Testis (tissue), 2 donors: ENCODE data around the gene ACAA2.

Experiments
- POLR2A ChIP-seq: fragments of 450-650 bp; IDR thresholded peaks from one replicate; pipeline ENCODE4 v1.6.1; 2017; ENCODE audit warnings: antibody characterized with exemption, mild to moderate bottlenecking, moderate library complexity
- TF ChIP-seq, protein P1 (sequence below), 3 experiments: fragments of 450-650 bp in 2 of 3; fragments of 200-600 bp in 1 of 3; sonication (generic) in 1 of 3; IDR thresholded peaks; one replicate each; pipeline ENCODE4 v1.5.1; 2016 to 2019; ENCODE audit warnings: antibody characterized with exemption in 3 of 3, mild to moderate bottlenecking in 2 of 3, moderate library complexity in 1 of 3

DNA sequence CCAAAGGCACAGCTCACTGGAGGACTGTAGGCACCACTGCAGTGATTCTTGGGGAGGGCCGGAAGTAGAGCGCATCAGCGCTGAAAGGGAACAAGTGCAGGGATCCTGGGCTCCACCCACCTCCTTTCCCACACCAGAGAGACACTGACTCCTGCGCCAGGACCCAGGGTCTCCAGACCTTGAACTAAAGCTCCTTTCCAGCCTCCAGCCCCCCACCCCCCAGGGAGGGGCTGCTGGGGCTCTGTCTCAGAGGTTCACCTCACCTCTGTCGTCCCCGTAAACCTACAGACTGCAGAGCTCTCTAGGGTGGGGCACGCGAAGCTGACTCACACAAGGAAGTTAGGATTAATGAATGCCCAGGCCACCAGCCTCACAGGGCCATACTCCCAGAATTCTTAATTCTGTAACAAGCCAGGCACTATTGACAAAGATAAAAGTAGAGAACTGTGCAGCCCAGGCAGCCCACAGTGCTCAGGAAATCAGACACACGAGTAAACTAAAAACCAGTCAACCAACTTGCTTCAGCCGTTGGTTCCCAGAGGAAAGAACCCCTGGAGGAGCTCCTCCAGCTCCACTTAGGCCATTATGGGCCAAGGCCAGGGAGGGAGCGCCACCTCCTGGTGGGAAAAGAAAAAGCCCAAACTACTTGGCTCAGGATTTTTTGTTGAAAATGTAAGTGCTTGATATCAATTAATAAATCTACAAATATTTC is 45.1 kb upstream of the ACAA2 start:
- TF ChIP-seq, protein P1, sequence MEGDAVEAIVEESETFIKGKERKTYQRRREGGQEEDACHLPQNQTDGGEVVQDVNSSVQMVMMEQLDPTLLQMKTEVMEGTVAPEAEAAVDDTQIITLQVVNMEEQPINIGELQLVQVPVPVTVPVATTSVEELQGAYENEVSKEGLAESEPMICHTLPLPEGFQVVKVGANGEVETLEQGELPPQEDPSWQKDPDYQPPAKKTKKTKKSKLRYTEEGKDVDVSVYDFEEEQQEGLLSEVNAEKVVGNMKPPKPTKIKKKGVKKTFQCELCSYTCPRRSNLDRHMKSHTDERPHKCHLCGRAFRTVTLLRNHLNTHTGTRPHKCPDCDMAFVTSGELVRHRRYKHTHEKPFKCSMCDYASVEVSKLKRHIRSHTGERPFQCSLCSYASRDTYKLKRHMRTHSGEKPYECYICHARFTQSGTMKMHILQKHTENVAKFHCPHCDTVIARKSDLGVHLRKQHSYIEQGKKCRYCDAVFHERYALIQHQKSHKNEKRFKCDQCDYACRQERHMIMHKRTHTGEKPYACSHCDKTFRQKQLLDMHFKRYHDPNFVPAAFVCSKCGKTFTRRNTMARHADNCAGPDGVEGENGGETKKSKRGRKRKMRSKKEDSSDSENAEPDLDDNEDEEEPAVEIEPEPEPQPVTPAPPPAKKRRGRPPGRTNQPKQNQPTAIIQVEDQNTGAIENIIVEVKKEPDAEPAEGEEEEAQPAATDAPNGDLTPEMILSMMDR (IDR thresholded peaks at IDR 0.05), result peak; percentile 72 to 87 (median 81)
- TF ChIP-seq POLR2A, result no peak
